WTC11 (cell line): ENCODE data around the gene DGCR8.

ENCODE experiments used
- CTCF ChIP-seq: fragments of 200-600 bp; IDR thresholded peaks from 2 replicates; pipeline ENCODE4 v1.8.0; 2022; ENCODE audit warnings: antibody characterized with exemption
- E2F4 ChIP-seq: sonication (generic); formaldehyde crosslinking; IDR thresholded peaks from 2 replicates; pipeline ENCODE4 v1.8.1; 2022; ENCODE audit warnings: low read depth, mild to moderate bottlenecking, moderate library complexity, missing genetic modification reagents, borderline replicate concordance
- FOXP1 ChIP-seq: sonication (generic); formaldehyde crosslinking; IDR thresholded peaks from 2 replicates; pipeline ENCODE4 v1.8.0; 2022; ENCODE audit warnings: missing genetic modification reagents, mild to moderate bottlenecking, moderate library complexity, borderline replicate concordance
- NR2C2 ChIP-seq: sonication (generic); formaldehyde crosslinking; IDR thresholded peaks from 2 replicates; pipeline ENCODE4 v1.8.0; 2022; ENCODE audit warnings: mild to moderate bottlenecking, missing genetic modification reagents
- ZNF423 ChIP-seq: fragments of 250-450 bp; sonication (Bioruptor Pico); IDR thresholded peaks from 2 replicates; pipeline ENCODE4 v2.1.2; 2022; ENCODE audit warnings: mild to moderate bottlenecking, moderate library complexity
- TF ChIP-seq, protein P1 (sequence below): sonication (generic); formaldehyde crosslinking; IDR thresholded peaks from 2 replicates; pipeline ENCODE4 v1.8.1; 2023; ENCODE audit warnings: mild to moderate bottlenecking, missing genetic modification reagents, moderate library complexity

- no peak for TF ChIP-seq CTCF
- TF ChIP-seq FOXP1 (CRISPR knock-in tag), result no peak
- no peak for TF ChIP-seq ZNF423
- TF ChIP-seq, protein P1, sequence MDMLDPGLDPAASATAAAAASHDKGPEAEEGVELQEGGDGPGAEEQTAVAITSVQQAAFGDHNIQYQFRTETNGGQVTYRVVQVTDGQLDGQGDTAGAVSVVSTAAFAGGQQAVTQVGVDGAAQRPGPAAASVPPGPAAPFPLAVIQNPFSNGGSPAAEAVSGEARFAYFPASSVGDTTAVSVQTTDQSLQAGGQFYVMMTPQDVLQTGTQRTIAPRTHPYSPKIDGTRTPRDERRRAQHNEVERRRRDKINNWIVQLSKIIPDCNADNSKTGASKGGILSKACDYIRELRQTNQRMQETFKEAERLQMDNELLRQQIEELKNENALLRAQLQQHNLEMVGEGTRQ (CRISPR knock-in tag), result no peak
- no peak for TF ChIP-seq NR2C2 (CRISPR knock-in tag)
- TF ChIP-seq E2F4 (CRISPR knock-in tag), result no peak
Measured at GRCh38 chr22:20135806-20136602, 56.0 kb downstream of the DGCR8 start.
